H9 (cell line): ENCODE data around the gene MYH14. TPM values are rescaled to one million over a fixed set of nuclear protein-coding genes. Genes with fewer than 3 reads are reported as not detected.

Experiments used
- DNase-seq: peaks from one replicate; pipeline ENCODE4 v3.0.0-alpha.2; 2017
- H2AFZ ChIP-seq: one replicate; pipeline ENCODE4 v1.6.1; 2013; ENCODE audit warnings: mild to moderate bottlenecking, low read length, control low read depth, moderate library complexity
- H2AK5ac ChIP-seq: 2 replicates; pipeline ENCODE4 v1.6.1; 2013; ENCODE audit warnings: low read length, control low read depth, mixed read lengths; ENCODE audit not compliant: insufficient read length
- H2BK120ac ChIP-seq: one replicate; pipeline ENCODE4 v1.6.1; 2013; ENCODE audit warnings: low read depth, mild to moderate bottlenecking, low read length, control low read depth, inconsistent platforms; ENCODE audit not compliant: poor library complexity, severe bottlenecking
- H2BK12ac ChIP-seq: 2 replicates; pipeline ENCODE4 v1.6.1; 2013; ENCODE audit warnings: low read length, control low read depth, mixed read lengths, low read depth; ENCODE audit not compliant: insufficient read length
- H2BK15ac ChIP-seq: 2 replicates; pipeline ENCODE4 v1.6.1; 2013; ENCODE audit warnings: low read depth, low read length, control low read depth
- H2BK20ac ChIP-seq: one replicate; pipeline ENCODE4 v1.6.1; 2013; ENCODE audit warnings: low read depth, mild to moderate bottlenecking, low read length, control low read depth, inconsistent platforms; ENCODE audit not compliant: poor library complexity, severe bottlenecking
- H2BK5ac ChIP-seq: 2 replicates; pipeline ENCODE4 v1.6.1; 2013; ENCODE audit warnings: low read length, control low read depth, mixed read lengths; ENCODE audit not compliant: insufficient read length
- H3K14ac ChIP-seq: 2 replicates; pipeline ENCODE4 v1.6.1; 2013; ENCODE audit warnings: low read length, control low read depth; ENCODE audit not compliant: insufficient read depth
- H3K18ac ChIP-seq: 2 replicates; pipeline ENCODE4 v1.6.1; 2013; ENCODE audit warnings: low read depth, mild to moderate bottlenecking, mixed read lengths, low read length, control low read depth; ENCODE audit not compliant: insufficient read length
- H3K23ac ChIP-seq: 2 replicates; pipeline ENCODE4 v1.6.1; 2013; ENCODE audit warnings: low read length, control low read depth, mixed read lengths, low read depth; ENCODE audit not compliant: insufficient read length
- H3K23me2 ChIP-seq: 2 replicates; pipeline ENCODE4 v1.6.1; 2013; ENCODE audit warnings: low read depth, mild to moderate bottlenecking, mixed read lengths, low read length, control low read depth; ENCODE audit not compliant: insufficient read length, poor library complexity, severe bottlenecking
- H3K27ac ChIP-seq: 2 replicates; pipeline ENCODE4 v1.5.1; 2013; ENCODE audit warnings: low read length, control low read depth, mixed read lengths, low read depth; ENCODE audit not compliant: insufficient read length
- H3K27me3 ChIP-seq: 2 replicates; pipeline ENCODE4 v1.6.1; 2013; ENCODE audit warnings: low read length, control low read depth, inconsistent platforms; ENCODE audit not compliant: insufficient read depth
- H3K4ac ChIP-seq: 2 replicates; pipeline ENCODE4 v1.6.1; 2013; ENCODE audit warnings: low read depth, mild to moderate bottlenecking, control low read depth, inconsistent platforms, low read length, moderate library complexity
- H3K4me1 ChIP-seq: 2 replicates; pipeline ENCODE4 v1.6.1; 2013; ENCODE audit warnings: low read length, control low read depth, inconsistent platforms; ENCODE audit not compliant: insufficient read depth
- H3K4me2 ChIP-seq: 2 replicates; pipeline ENCODE4 v1.6.1; 2013; ENCODE audit warnings: low read length, control low read depth, mixed read lengths; ENCODE audit not compliant: insufficient read length, insufficient read depth
- H3K56ac ChIP-seq: 2 replicates; pipeline ENCODE4 v1.6.1; 2013; ENCODE audit warnings: low read depth, mild to moderate bottlenecking, mixed read lengths, low read length, control low read depth; ENCODE audit not compliant: insufficient read length
- H3K79me1 ChIP-seq: 2 replicates; pipeline ENCODE4 v1.6.1; 2013; ENCODE audit warnings: low read depth, mild to moderate bottlenecking, moderate library complexity, low read length, control low read depth, inconsistent platforms; ENCODE audit not compliant: insufficient read depth, poor library complexity, severe bottlenecking
- H3K79me2 ChIP-seq: 2 replicates; pipeline ENCODE4 v1.6.1; 2013; ENCODE audit warnings: low read length, control low read depth, inconsistent platforms; ENCODE audit not compliant: insufficient read depth
- H3K9ac ChIP-seq: 2 replicates; pipeline ENCODE4 v1.6.1; 2013; ENCODE audit warnings: low read length, control low read depth, mixed read lengths; ENCODE audit not compliant: insufficient read length; ENCODE audit errors: extremely low read depth
- H3K9me3 ChIP-seq: one replicate; pipeline ENCODE4 v1.6.1; 2013; ENCODE audit warnings: low read depth, low read length, inconsistent platforms; ENCODE audit not compliant: control insufficient read depth
- H3T11ph ChIP-seq: one replicate; pipeline ENCODE4 v1.6.1; 2013; ENCODE audit warnings: mild to moderate bottlenecking, low read length, control low read depth, inconsistent platforms
- H4K20me1 ChIP-seq: one replicate; pipeline ENCODE4 v1.6.1; 2013; ENCODE audit not compliant: control insufficient read depth, insufficient read length, insufficient read depth
- H4K5ac ChIP-seq: 2 replicates; pipeline ENCODE4 v1.6.1; 2013; ENCODE audit warnings: low read depth, mild to moderate bottlenecking, mixed read lengths, low read length, control low read depth; ENCODE audit not compliant: insufficient read length
- H4K8ac ChIP-seq: replicated peaks from 2 replicates; pipeline ENCODE4 v1.6.1; 2013; ENCODE audit warnings: low read length, control low read depth, mixed read lengths, low read depth; ENCODE audit not compliant: insufficient read length
- H4K91ac ChIP-seq: 2 replicates; pipeline ENCODE4 v1.6.1; 2013; ENCODE audit warnings: low read depth, mild to moderate bottlenecking, moderate library complexity, mixed read lengths, low read length, control low read depth; ENCODE audit not compliant: insufficient read length
- H3K27ac Mint-ChIP-seq, 3 experiments: 2 replicates in 2 of 3; 3 replicates in 1 of 3; pipeline ENCODE4 v1.8.0; 2020 to 2021; ENCODE audit warnings: mixed read lengths in 3 of 3, mild to moderate bottlenecking in 1 of 3, moderate library complexity in 1 of 3
- H3K27me3 Mint-ChIP-seq: 2 replicates; pipeline ENCODE4 v1.8.0; 2021; ENCODE audit warnings: low read depth, mild to moderate bottlenecking, moderate library complexity, mixed read lengths
- H3K36me3 Mint-ChIP-seq, 3 experiments: 2 replicates in 2 of 3; 3 replicates in 1 of 3; pipeline ENCODE4 v1.8.0; 2020 to 2021; ENCODE audit warnings: low read depth in 3 of 3, mixed read lengths in 3 of 3; ENCODE audit not compliant: insufficient read depth in 1 of 3
- H3K4me1 Mint-ChIP-seq, 2 experiments: 2 replicates each; pipeline ENCODE4 v1.8.0; 2020; ENCODE audit warnings: mixed read lengths in 2 of 2
- H3K4me3 Mint-ChIP-seq, 2 experiments: 2 replicates in 1 of 2; 3 replicates in 1 of 2; pipeline ENCODE4 v1.8.0; 2020 to 2021; ENCODE audit warnings: mild to moderate bottlenecking in 2 of 2, mixed read lengths in 2 of 2, moderate library complexity in 1 of 2
- H3K9me3 Mint-ChIP-seq, 2 experiments: 2 replicates in 1 of 2; 3 replicates in 1 of 2; pipeline ENCODE4 v1.8.0; 2020; ENCODE audit warnings: mild to moderate bottlenecking in 2 of 2, mixed read lengths in 2 of 2, moderate library complexity in 1 of 2
- CTCF ChIP-seq: fragments of 200-600 bp; sonication (generic); conservative IDR thresholded peaks from 3 replicates; pipeline ENCODE4 v1.8.0; 2021; ENCODE audit warnings: antibody characterized with exemption, mild to moderate bottlenecking
- WGBS: extraction: QIAGEN DNeasy Blood & Tissue Kit; methylation state at CpG from one replicate; pipeline ENCODE4 v1.1.7; 2013; ENCODE audit warnings: missing lambda C conversion rate, low lambda C conversion rate, mixed read lengths; ENCODE audit not compliant: insufficient read length; ENCODE audit errors: extremely low coverage; 5-methylcytosine and 5-hydroxymethylcytosine counted together
- total RNA-seq: library from RNA; stranded (reverse); gene quantifications from 2 replicates; pipeline ENCODE4 v1.2.1, GENCODE V29; 2021

Gene MYH14
- total RNA-seq, 1 experiment from 2014 or later, result 27.7 TPM

DNA sequence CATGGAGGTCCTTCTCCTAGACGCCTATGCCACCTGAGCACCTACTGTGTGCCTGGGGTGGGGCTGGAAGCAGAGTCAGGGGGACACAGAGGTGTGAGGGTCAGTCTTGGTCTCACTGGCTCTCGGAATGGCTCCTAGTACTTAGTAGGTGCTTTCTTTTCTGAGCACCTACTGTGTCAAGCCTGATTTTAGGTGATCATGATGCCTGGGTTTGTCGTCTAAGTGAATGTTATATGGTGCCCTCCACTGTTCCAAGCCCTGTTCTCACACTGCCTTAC lies 20.0 kb downstream of the MYH14 start:
- H3K4me1 ChIP-seq, result no peaks in the 10 kb centered on the region
- H2BK20ac ChIP-seq, result no peak overlapping the region
- no peak overlapping the region for H2BK15ac ChIP-seq
- H3T11ph ChIP-seq, result no peak overlapping the region
- no peak overlapping the region for H2AK5ac ChIP-seq
- H4K8ac ChIP-seq, result no peak overlapping the region
- no peak for TF ChIP-seq CTCF
- no peaks in the 10 kb centered on the region for H3K9me3 ChIP-seq
- H3K36me3 Mint-ChIP-seq, result peaks cover 19 to 28% (median 24%) of the 10 kb centered on the region in 3 experiments; a peak in 6 of 7 replicates
- H3K9me3 Mint-ChIP-seq, result no peaks in the 10 kb centered on the region; a peak in 1 of 5 replicates
- no peak overlapping the region for H2BK5ac ChIP-seq
- no peak overlapping the region for H3K4me3 Mint-ChIP-seq
- no peaks in the 10 kb centered on the region for H3K27me3 Mint-ChIP-seq
- H4K91ac ChIP-seq, result no peak overlapping the region
- H3K27me3 ChIP-seq, result no peaks in the 10 kb centered on the region
- no peak overlapping the region for H2BK12ac ChIP-seq
- no peak overlapping the region for H3K4me2 ChIP-seq
- H3K79me2 ChIP-seq, result no peaks in the 10 kb centered on the region
- no peaks in the 10 kb centered on the region for H3K79me1 ChIP-seq
- WGBS, result no CpG with 5 or more reads among the region's 3 CpGs
- H3K14ac ChIP-seq, result no peak overlapping the region
- no peak overlapping the region for H3K56ac ChIP-seq
- no peak overlapping the region for H2BK120ac ChIP-seq
- no peak overlapping the region for H3K23ac ChIP-seq
- H3K4me1 Mint-ChIP-seq, result peaks cover 0 to 4% of the 10 kb centered on the region in 2 experiments; a peak in 1 of 4 replicates
- H4K5ac ChIP-seq, result no peak overlapping the region
- no peaks in the 10 kb centered on the region for H3K23me2 ChIP-seq
- no peak overlapping the region for H3K4ac ChIP-seq
- no peak for DNase-seq
- no peak overlapping the region for H2AFZ ChIP-seq
- H3K9ac ChIP-seq, result no peak overlapping the region
- no peak overlapping the region for H3K27ac Mint-ChIP-seq
- no peak overlapping the region for H3K27ac ChIP-seq
- H3K18ac ChIP-seq, result no peak overlapping the region
- H4K20me1 ChIP-seq, result no peaks in the 10 kb centered on the region
